H1 (cell line): ENCODE results near the gene WIPI1. TPM values are rescaled to one million over a fixed set of nuclear protein-coding genes. Genes with fewer than 3 reads are reported as not detected.

Experiments used
- CTCF ChIA-PET: fragments of 300-600 bp; sonication (Branson Sonifier 250); formaldehyde crosslinking; loops from one replicate; lab custom pipeline; 2021; ENCODE audit not compliant: partially characterized antibody; lab: Charles Lee
- POLR2A ChIA-PET: fragments of 300-600 bp; sonication (Branson Sonifier 250); formaldehyde crosslinking; loops from one replicate; lab custom pipeline; 2021; ENCODE audit warnings: inconsistent platforms; ENCODE audit not compliant: partially characterized antibody; lab: Charles Lee
- DNase-seq, 2 experiments: peaks; one replicate each; pipeline versions ENCODE4 v3.0.0 to v3.0.0-alpha.2; 2010 to 2022; ENCODE audit warnings: low spot score in 2 of 2, low read depth in 1 of 2, mixed read lengths in 1 of 2
- FAIRE-seq: peaks from 2 replicates; lab custom pipeline; 2011; peaks lifted over from hg19 to GRCh38; lab: Jason Lieb, UNC
- H2AFZ ChIP-seq: 2 replicates; pipeline ENCODE4 v1.8.1; 2012; ENCODE audit warnings: low read length, inconsistent platforms
- H2AK5ac ChIP-seq: 2 replicates; pipeline ENCODE4 v1.6.1; 2013; ENCODE audit warnings: low read depth, low read length
- H2BK120ac ChIP-seq: replicated peaks from 2 replicates; pipeline ENCODE3; 2013; ENCODE audit warnings: low read depth, low read length, inconsistent platforms
- H2BK12ac ChIP-seq: 2 replicates; pipeline ENCODE4 v1.6.1; 2013; ENCODE audit warnings: low read depth, low read length
- H2BK15ac ChIP-seq: 2 replicates; pipeline ENCODE4 v1.6.1; 2013; ENCODE audit warnings: low read length
- H2BK20ac ChIP-seq: 2 replicates; pipeline ENCODE4 v1.6.1; 2013; ENCODE audit warnings: low read length
- H2BK5ac ChIP-seq: 2 replicates; pipeline ENCODE4 v1.6.1; 2013; ENCODE audit warnings: low read depth, low read length
- H3K14ac ChIP-seq: 2 replicates; pipeline ENCODE4 v1.6.1; 2013; ENCODE audit warnings: inconsistent platforms; ENCODE audit not compliant: insufficient read length
- H3K18ac ChIP-seq: 2 replicates; pipeline ENCODE4 v1.6.1; 2013; ENCODE audit warnings: low read length; ENCODE audit errors: extremely low read depth
- H3K23ac ChIP-seq: 2 replicates; pipeline ENCODE4 v1.6.1; 2013; ENCODE audit warnings: inconsistent platforms; ENCODE audit not compliant: insufficient read length
- H3K23me2 ChIP-seq: 2 replicates; pipeline ENCODE4 v1.6.1; 2013; ENCODE audit warnings: low read depth, low read length
- H3K27ac ChIP-seq: 2 replicates; pipeline ENCODE4 v1.6.1; 2011; ENCODE audit warnings: low read depth, low read length, inconsistent platforms
- H3K27me3 ChIP-seq, 4 experiments: replicated peaks in 1 of 4; 1 replicate in 1 of 4; 2 replicates in 3 of 4; pipeline versions ENCODE4 v1.6.1 to v1.8.1; 2011 to 2013; ENCODE audit warnings: low read length in 3 of 4, mild to moderate bottlenecking in 3 of 4, inconsistent platforms in 2 of 4, mixed read lengths in 2 of 4, moderate library complexity in 1 of 4; ENCODE audit not compliant: control insufficient read depth in 3 of 4, insufficient read depth in 3 of 4; ENCODE audit errors: extremely low read depth in 1 of 4
- H3K36me3 ChIP-seq, 4 experiments: 2 replicates each; pipeline versions ENCODE4 v1.6.1 to v1.8.1; 2011 to 2013; ENCODE audit warnings: mild to moderate bottlenecking in 4 of 4, low read length in 3 of 4, moderate library complexity in 2 of 4, control low read depth in 1 of 4, inconsistent platforms in 1 of 4; ENCODE audit not compliant: insufficient read depth in 4 of 4, control insufficient read depth in 2 of 4
- H3K4ac ChIP-seq: replicated peaks from 2 replicates; pipeline ENCODE3; 2013; ENCODE audit warnings: low read length, low read depth, mixed read lengths, inconsistent platforms; ENCODE audit not compliant: insufficient read length
- H3K4me1 ChIP-seq, 4 experiments: replicated peaks in 1 of 4; 1 replicate in 1 of 4; 2 replicates in 3 of 4; pipeline versions ENCODE4 v1.6.1 to v1.8.1; 2011 to 2013; ENCODE audit warnings: low read length in 3 of 4, inconsistent platforms in 2 of 4, mixed read lengths in 1 of 4; ENCODE audit not compliant: insufficient read depth in 4 of 4, control insufficient read depth in 3 of 4
- H3K4me2 ChIP-seq, 2 experiments: 2 replicates each; pipeline versions ENCODE4 v1.6.1 to v1.8.1; 2011 to 2013; ENCODE audit warnings: low read depth in 2 of 2, low read length in 2 of 2, control low read depth in 1 of 2, inconsistent platforms in 1 of 2, mild to moderate bottlenecking in 1 of 2; ENCODE audit not compliant: insufficient read depth in 1 of 2
- H3K4me3 ChIP-seq, 4 experiments: fragments of 200-600, 300-600 bp in 1 of 4; sonication (generic), shearing (Covaris generic), sonication (Bioruptor Twin) in 1 of 4; 2 replicates each; pipeline versions ENCODE4 v1.5.1 to v1.8.1; 2011 to 2016; ENCODE audit warnings: low read length in 4 of 4, low read depth in 3 of 4, control low read depth in 2 of 4, inconsistent platforms in 2 of 4, mild to moderate bottlenecking in 2 of 4, mixed read lengths in 1 of 4, moderate library complexity in 1 of 4; ENCODE audit not compliant: insufficient read depth in 2 of 4; ENCODE audit errors: extremely low read depth in 1 of 4
- H3K56ac ChIP-seq: replicated peaks from 2 replicates; pipeline ENCODE3; 2013; ENCODE audit warnings: low read depth, mild to moderate bottlenecking, mixed read lengths, low read length, inconsistent platforms; ENCODE audit not compliant: insufficient read length
- H3K79me1 ChIP-seq: 2 replicates; pipeline ENCODE4 v1.6.1; 2013; ENCODE audit warnings: low read depth, low read length, control low read depth
- H3K79me2 ChIP-seq, 2 experiments: 2 replicates each; pipeline versions ENCODE4 v1.6.1 to v1.8.1; 2012 to 2013; ENCODE audit warnings: low read length in 2 of 2, mild to moderate bottlenecking in 2 of 2, inconsistent platforms in 1 of 2; ENCODE audit not compliant: insufficient read depth in 2 of 2, control insufficient read depth in 1 of 2
- H3K9ac ChIP-seq, 4 experiments: replicated peaks in 1 of 4; 1 replicate in 1 of 4; 2 replicates in 3 of 4; pipeline versions ENCODE4 v1.6.1 to v1.8.1; 2011 to 2013; ENCODE audit warnings: low read depth in 3 of 4, low read length in 3 of 4, control low read depth in 2 of 4, mild to moderate bottlenecking in 2 of 4, moderate library complexity in 2 of 4, inconsistent platforms in 1 of 4; ENCODE audit errors: extremely low read depth in 1 of 4
- H3K9me3 ChIP-seq, 2 experiments: 2 replicates each; pipeline versions ENCODE4 v1.6.1 to v1.8.1; 2012 to 2013; ENCODE audit warnings: mild to moderate bottlenecking in 2 of 2, moderate library complexity in 2 of 2, control low read depth in 1 of 2, inconsistent platforms in 1 of 2, low read depth in 1 of 2, low read length in 1 of 2, mixed read lengths in 1 of 2; ENCODE audit not compliant: insufficient read depth in 2 of 2
- H4K20me1 ChIP-seq, 2 experiments: replicated peaks in 1 of 2; 2 replicates each; pipeline versions ENCODE3 to v1.8.1; 2011 to 2013; ENCODE audit warnings: inconsistent platforms in 2 of 2, low read length in 2 of 2, mild to moderate bottlenecking in 1 of 2; ENCODE audit not compliant: insufficient read depth in 2 of 2, control insufficient read depth in 1 of 2
- H4K5ac ChIP-seq: 2 replicates; pipeline ENCODE4 v1.6.1; 2013; ENCODE audit warnings: low read length, low read depth, mixed read lengths, inconsistent platforms; ENCODE audit not compliant: insufficient read length
- H4K8ac ChIP-seq: 2 replicates; pipeline ENCODE4 v1.8.0; 2013; ENCODE audit warnings: mild to moderate bottlenecking, moderate library complexity, low read length, inconsistent platforms; ENCODE audit not compliant: insufficient read depth; ENCODE audit errors: extremely low read depth
- H4K91ac ChIP-seq: replicated peaks from 2 replicates; pipeline ENCODE3; 2013; ENCODE audit warnings: low read length, mixed read lengths, inconsistent platforms; ENCODE audit not compliant: insufficient read length
- JUND ChIP-seq: IDR thresholded peaks from 2 replicates; pipeline ENCODE4 v1.6.1; 2011; ENCODE audit warnings: mild to moderate bottlenecking, improper control_type of control experiment, low read length
- TEAD4 ChIP-seq: IDR thresholded peaks from 2 replicates; pipeline ENCODE4 v1.6.1; 2012; ENCODE audit warnings: low read depth, low read length, inconsistent platforms, mixed read lengths
- WGBS, 2 experiments: shearing (Covaris generic) in 1 of 2; methylation state at CpG; one replicate each; pipeline versions ENCODE4 v1.1.6 to v1.1.7; 2013 to 2015; ENCODE audit warnings: low lambda C conversion rate in 2 of 2, mixed read lengths in 2 of 2, inconsistent platforms in 1 of 2, low coverage in 1 of 2, missing lambda C conversion rate in 1 of 2; ENCODE audit not compliant: insufficient replicate concordance in 2 of 2, insufficient coverage in 1 of 2, insufficient read length in 1 of 2; ENCODE audit errors: extremely low coverage in 1 of 2, missing lambda C conversion rate in 1 of 2; 5-methylcytosine and 5-hydroxymethylcytosine counted together
- polyA plus RNA-seq, 7 experiments: library from polyadenylated mRNA; depleted of rRNA in 3 of 7; stranded (reverse) in 5 of 7; unstranded in 2 of 7; fragments of >200 nt in 5 of 7; fragments of 200-250 nt in 2 of 7; gene quantifications; 1 replicate in 5 of 7; 2 replicates in 1 of 7; 4 replicates in 1 of 7; pipeline versions ENCODE4 v1.2.1 to v1.2.3, GENCODE V29; 2011 to 2013; ENCODE audit warnings: missing spikeins in 2 of 7, mixed read lengths in 2 of 7
- total RNA-seq: library from RNA; stranded (reverse); fragmentation: NEBNext Ultra II Directional; extraction: Animal tissue kit (Norgen Biotek cat#: 25700); gene quantifications from 2 replicates; pipeline ENCODE4 v1.2.1, GENCODE V29; 2021

Gene WIPI1
- total and polyA plus RNA-seq, 2 of the 8 experiments (the other 6 are each of a cell fraction or from before 2014, with no cell fraction given): 16.6 to 17.4 TPM

GRCh38 chr17:68468788-68469187, 11.5 kb upstream of the WIPI1 start:
- Histone ChIP-seq H2AFZ (no peak overlapping the region), H3K27ac (no peak overlapping the region)
- no peak for DNase-seq

More at GRCh38 chr17:68468788-68469187, 11.5 kb upstream of the WIPI1 start:
- Histone ChIP-seq H3K56ac (no peak overlapping the region), H2BK20ac (no peak overlapping the region), H2BK12ac (no peak overlapping the region), H3K9me3 (no peaks in the 10 kb centered on the region), H3K36me3 (no peaks in the 10 kb centered on the region), H3K23ac (no peak overlapping the region), H3K4ac (no peak overlapping the region), H3K14ac (no peak overlapping the region), H3K79me2 (no peaks in the 10 kb centered on the region), H2AK5ac (no peak overlapping the region), H3K23me2 (no peaks in the 10 kb centered on the region), H2BK5ac (no peak overlapping the region), H3K9ac (no peak overlapping the region), H3K4me1 (peaks cover 0 to 3% (median 0%) of the 10 kb centered on the region in 4 experiments; a peak in 3 of 7 replicates), H3K4me3 (no peak overlapping the region), H4K8ac (no peak overlapping the region), H4K91ac (no peak overlapping the region), H2BK15ac (no peak overlapping the region), H3K4me2 (no peak overlapping the region), H3K79me1 (no peaks in the 10 kb centered on the region), H2BK120ac (no peak overlapping the region), H4K20me1 (no peaks in the 10 kb centered on the region), H4K5ac (no peak overlapping the region), H3K27me3 (no peaks in the 10 kb centered on the region), H3K18ac (no peak overlapping the region)
- WGBS, 2 experiments: 89% methylated on average over 1 of the region's 1 CpG; no CpG with 5 or more reads in 1 of the 2 experiments
- ChIA-PET CTCF (interaction anchor here (0.6 to 4.9 kb wide), 9 partner anchors 10 to 293 kb away, joined by 3 to 19 read pairs (median 4); partner anchors contain the start of genes FAM20A and WIPI1), POLR2A (no interaction called here)
- no peak for FAIRE-seq
- no peak for TF ChIP-seq JUND
- peak; percentile 41; the same call in 1 of the 2 replicates for TF ChIP-seq TEAD4
